ENCODE results near the gene USP40. TPM values are rescaled to one million over a fixed set of nuclear protein-coding genes. Genes with fewer than 3 reads are reported as not detected.

Gene USP40
- total RNA-seq, 2 experiments from 2014 or later = 0.51 to 1.7 TPM

DNA sequence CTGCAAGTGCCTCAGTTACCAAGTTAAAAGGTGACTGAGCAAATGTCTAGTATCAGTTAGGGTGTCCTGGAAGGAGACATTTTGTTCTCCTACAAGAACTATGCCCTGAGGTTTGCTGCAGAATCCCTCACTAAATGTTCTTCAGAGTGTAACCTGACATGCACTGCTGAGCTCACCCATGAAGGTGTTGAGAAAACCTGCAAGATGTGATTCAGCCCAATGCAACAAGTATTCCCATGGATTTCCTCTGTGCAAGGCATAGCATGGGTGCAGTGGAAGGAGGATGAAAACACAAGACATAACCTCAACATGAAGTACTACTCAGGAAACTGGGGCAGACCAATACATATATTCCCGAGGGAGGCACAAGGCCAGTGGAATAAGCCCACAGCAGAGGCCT lies 35.5 kb upstream of the USP40 start:
- H3K79me2 ChIP-seq (ENCODE audit: insufficient read depth, low read depth, low read length) = no peaks in the 10 kb centered on the region
- ChIA-PET POLR2A (interaction anchor here (0.6 kb wide), 1 partner anchor 525 kb away, joined by 3 read pairs; no protein-coding TSS in a partner anchor), CTCF (ENCODE audit: unreplicated experiment) (no interaction called here)
- no peak for DNase-seq (ENCODE audit: low spot score)
- TF ChIP-seq, protein P1, sequence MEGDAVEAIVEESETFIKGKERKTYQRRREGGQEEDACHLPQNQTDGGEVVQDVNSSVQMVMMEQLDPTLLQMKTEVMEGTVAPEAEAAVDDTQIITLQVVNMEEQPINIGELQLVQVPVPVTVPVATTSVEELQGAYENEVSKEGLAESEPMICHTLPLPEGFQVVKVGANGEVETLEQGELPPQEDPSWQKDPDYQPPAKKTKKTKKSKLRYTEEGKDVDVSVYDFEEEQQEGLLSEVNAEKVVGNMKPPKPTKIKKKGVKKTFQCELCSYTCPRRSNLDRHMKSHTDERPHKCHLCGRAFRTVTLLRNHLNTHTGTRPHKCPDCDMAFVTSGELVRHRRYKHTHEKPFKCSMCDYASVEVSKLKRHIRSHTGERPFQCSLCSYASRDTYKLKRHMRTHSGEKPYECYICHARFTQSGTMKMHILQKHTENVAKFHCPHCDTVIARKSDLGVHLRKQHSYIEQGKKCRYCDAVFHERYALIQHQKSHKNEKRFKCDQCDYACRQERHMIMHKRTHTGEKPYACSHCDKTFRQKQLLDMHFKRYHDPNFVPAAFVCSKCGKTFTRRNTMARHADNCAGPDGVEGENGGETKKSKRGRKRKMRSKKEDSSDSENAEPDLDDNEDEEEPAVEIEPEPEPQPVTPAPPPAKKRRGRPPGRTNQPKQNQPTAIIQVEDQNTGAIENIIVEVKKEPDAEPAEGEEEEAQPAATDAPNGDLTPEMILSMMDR (conservative IDR thresholded peaks at IDR 0.05; ENCODE audit: low read length) = no peak
- TF ChIP-seq EZH2phosphoT487 (IDR thresholded peaks at IDR 0.05; ENCODE audit: borderline replicate concordance, low read depth, low read length) = no peak
- H3K4me2 ChIP-seq (ENCODE audit: low read length) = no peak overlapping the region
- H4K20me1 ChIP-seq (ENCODE audit: insufficient read depth, low read length) = no peaks in the 10 kb centered on the region
- no peaks in the 10 kb centered on the region; the same call in 1 of the 2 replicates for H3K36me3 ChIP-seq (ENCODE audit: insufficient read depth, low read length)
- H3K9me2 ChIP-seq (ENCODE audit: insufficient read depth, low read length) = no peaks in the 10 kb centered on the region
- peaks cover 5% of the 10 kb centered on the region for H3K4me1 ChIP-seq (ENCODE audit: insufficient read depth, low read length, poor library complexity, severe bottlenecking)
- H3K4me3 ChIP-seq (ENCODE audit: low read depth, low read length, poor library complexity, severe bottlenecking) = no peak overlapping the region
- intact Hi-C loops (cut with micrococcal nuclease; ENCODE audit: unreplicated experiment) = no loop called here
- H3K27ac ChIP-seq (ENCODE audit: low read depth, low read length, poor library complexity, severe bottlenecking) = no peak overlapping the region
- no peak overlapping the region for H2AFZ ChIP-seq (ENCODE audit: low read length)
- no TSS peak for BruUV-seq (replicated peaks)
- H3K9me3 ChIP-seq (ENCODE audit: low read length) = no peaks in the 10 kb centered on the region

DNA sequence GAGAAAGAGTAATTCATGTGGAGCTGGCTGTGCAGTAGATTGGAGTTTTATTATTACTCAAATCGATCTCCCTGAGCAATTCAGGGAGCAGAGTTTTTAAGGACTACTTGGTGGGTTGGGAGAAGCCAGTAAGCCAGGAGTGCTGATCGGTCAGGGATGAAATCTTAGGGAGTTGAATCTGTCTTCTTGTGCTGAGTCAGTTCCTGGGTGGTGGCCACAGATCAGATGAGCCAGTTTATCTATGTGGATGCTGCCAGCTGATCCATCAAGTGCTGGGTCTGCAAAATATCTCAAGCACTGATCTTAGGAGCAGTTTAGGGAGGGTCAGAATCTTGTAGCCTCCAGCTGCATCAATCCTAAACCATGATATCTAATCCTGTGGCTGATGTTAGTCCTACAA lies 33.8 kb upstream of the USP40 start:
- H3K36me3 ChIP-seq (ENCODE audit: insufficient read depth, low read length) = no peaks in the 10 kb centered on the region; the same call in 1 of the 2 replicates
- intact Hi-C loops (cut with micrococcal nuclease; ENCODE audit: unreplicated experiment) = no loop called here
- peaks cover 5% of the 10 kb centered on the region for H3K4me1 ChIP-seq (ENCODE audit: insufficient read depth, low read length, poor library complexity, severe bottlenecking)
- no peak overlapping the region for H2AFZ ChIP-seq (ENCODE audit: low read length)
- no peaks in the 10 kb centered on the region for H4K20me1 ChIP-seq (ENCODE audit: insufficient read depth, low read length)
- no peaks in the 10 kb centered on the region for H3K9me2 ChIP-seq (ENCODE audit: insufficient read depth, low read length)
- H3K4me3 ChIP-seq (ENCODE audit: low read depth, low read length, poor library complexity, severe bottlenecking) = no peak overlapping the region
- no peak overlapping the region for H3K27ac ChIP-seq (ENCODE audit: low read depth, low read length, poor library complexity, severe bottlenecking)
- ChIA-PET CTCF (ENCODE audit: unreplicated experiment) (no interaction called here), POLR2A (no interaction called here)
- H3K79me2 ChIP-seq (ENCODE audit: insufficient read depth, low read depth, low read length) = no peaks in the 10 kb centered on the region
- no peak for TF ChIP-seq EZH2phosphoT487 (IDR thresholded peaks at IDR 0.05; ENCODE audit: borderline replicate concordance, low read depth, low read length)
- TF ChIP-seq, protein P1 (conservative IDR thresholded peaks at IDR 0.05; ENCODE audit: low read length) = no peak
- no TSS peak for BruUV-seq (replicated peaks)
- H3K9me3 ChIP-seq (ENCODE audit: low read length) = no peaks in the 10 kb centered on the region
- no peak for DNase-seq (ENCODE audit: low spot score)
- H3K4me2 ChIP-seq (ENCODE audit: low read length) = no peak overlapping the region

DNA sequence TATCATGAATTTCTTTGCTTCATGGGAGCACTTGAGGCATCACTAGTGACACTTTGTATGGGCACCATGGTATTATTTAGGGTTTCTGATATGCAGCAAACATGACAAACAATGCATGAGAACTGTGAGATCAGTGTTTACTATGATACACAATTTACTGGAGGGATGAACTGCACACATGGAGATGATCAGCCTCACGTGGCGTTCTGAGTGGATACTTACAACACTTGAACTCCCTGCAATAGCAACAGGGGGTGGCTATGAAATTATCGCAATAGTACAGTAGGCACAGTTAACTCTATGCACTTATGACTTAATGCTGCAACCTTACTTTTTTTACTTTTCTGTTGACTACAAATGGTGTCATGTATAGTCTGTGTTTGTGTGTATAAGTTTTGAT lies 32.4 kb upstream of the USP40 start:
- no TSS peak for BruUV-seq (replicated peaks)
- Histone ChIP-seq H3K4me2 (ENCODE audit: low read length) (no peak overlapping the region), H3K9me2 (ENCODE audit: insufficient read depth, low read length) (no peaks in the 10 kb centered on the region), H3K79me2 (ENCODE audit: insufficient read depth, low read depth, low read length) (no peaks in the 10 kb centered on the region), H4K20me1 (ENCODE audit: insufficient read depth, low read length) (no peaks in the 10 kb centered on the region), H3K9me3 (ENCODE audit: low read length) (no peaks in the 10 kb centered on the region), H3K4me3 (ENCODE audit: low read depth, low read length, poor library complexity, severe bottlenecking) (no peak overlapping the region), H3K27ac (ENCODE audit: low read depth, low read length, poor library complexity, severe bottlenecking) (no peak overlapping the region), H3K36me3 (ENCODE audit: insufficient read depth, low read length) (no peaks in the 10 kb centered on the region; the same call in 1 of the 2 replicates), H3K4me1 (ENCODE audit: insufficient read depth, low read length, poor library complexity, severe bottlenecking) (peaks cover 5% of the 10 kb centered on the region), H2AFZ (ENCODE audit: low read length) (no peak overlapping the region)
- ChIA-PET POLR2A (no interaction called here), CTCF (ENCODE audit: unreplicated experiment) (no interaction called here)
- intact Hi-C loops (cut with micrococcal nuclease; ENCODE audit: unreplicated experiment) = no loop called here
- DNase-seq (ENCODE audit: low spot score) = no peak
- TF ChIP-seq, protein P1 (conservative IDR thresholded peaks at IDR 0.05; ENCODE audit: low read length) = no peak
- no peak for TF ChIP-seq EZH2phosphoT487 (IDR thresholded peaks at IDR 0.05; ENCODE audit: borderline replicate concordance, low read depth, low read length)
